Skeletal muscle tissue (tissue), 4 donors: ENCODE data around the gene NOTUM. TPM values are rescaled to one million over a fixed set of nuclear protein-coding genes. Genes with fewer than 3 reads are reported as not detected.
A peak's percentile ranks its signal among the peaks of the same experiment; 100 is the strongest.

ENCODE experiments used
- H3K27ac ChIP-seq: one replicate; pipeline ENCODE4 v1.7.0; 2013; ENCODE audit warnings: mild to moderate bottlenecking, low read depth, low read length, inconsistent platforms
- H3K27me3 ChIP-seq, 3 donors: one replicate each; pipeline ENCODE4 v1.7.0; 2013; ENCODE audit warnings: low read length in 3 of 3; ENCODE audit not compliant: control insufficient read depth in 3 of 3, insufficient read depth in 3 of 3
- H3K36me3 ChIP-seq, 3 donors: one replicate each; pipeline ENCODE4 v1.7.0; 2013; ENCODE audit warnings: low read length in 3 of 3; ENCODE audit not compliant: control insufficient read depth in 3 of 3, insufficient read depth in 3 of 3
- H3K4me1 ChIP-seq, 3 donors: one replicate each; pipeline ENCODE4 v1.7.0; 2013; ENCODE audit warnings: low read length in 3 of 3, mild to moderate bottlenecking in 3 of 3; ENCODE audit not compliant: control insufficient read depth in 3 of 3, insufficient read depth in 3 of 3
- H3K4me3 ChIP-seq, 3 donors: one replicate each; pipeline ENCODE4 v1.7.0; 2013; ENCODE audit warnings: low read length in 3 of 3
- H3K9ac ChIP-seq, 3 donors: one replicate each; pipeline ENCODE4 v1.7.0; 2013; ENCODE audit warnings: low read length in 3 of 3, mild to moderate bottlenecking in 3 of 3, moderate library complexity in 2 of 3, low read depth in 1 of 3
- H3K9me3 ChIP-seq, 3 donors: one replicate each; pipeline ENCODE4 v1.7.0; 2013; ENCODE audit warnings: low read length in 3 of 3; ENCODE audit not compliant: control insufficient read depth in 3 of 3
- total RNA-seq: library from RNA; depleted of rRNA; stranded (reverse); fragments of >200 nt; gene quantifications from one replicate; pipeline ENCODE4 v1.2.3, GENCODE V29; 2014
- donor health status: Osteomylitis.

The NOTUM gene
- total RNA-seq, 1 donor from 2014 or later, result 0.52 TPM

- H3K4me1 ChIP-seq, result peaks cover 29 to 41% (median 33%) of the 10 kb centered on the region in 3 donors
- peaks cover 0 to 3% (median 0%) of the 10 kb centered on the region in 3 donors for H3K36me3 ChIP-seq
These were observed 32.3 kb downstream of the NOTUM start for GRCh38 chr17:81928544-81929252.

GRCh38 chr17:81927653-81928543 is 33.1 kb downstream of the NOTUM start, which contains the start of gene MAFG:
TSS of gene MAFG (minus strand) at chr17:81927735. CDS start at chr17:81923185, 4,550 bp downstream.
- H3K9ac ChIP-seq, result peak within 1 kb of the TSS; percentile 80 to 90 (median 84)
- H3K9me3 ChIP-seq, result no peaks in the 10 kb centered on the region
- H3K4me3 ChIP-seq, result peak within 1 kb of the TSS; percentile 75 to 83 (median 79)
- H3K4me1 ChIP-seq, result peaks cover 33 to 48% (median 40%) of the 10 kb centered on the region in 3 donors
- peaks cover 0 to under 1% (median 0%) of the 10 kb centered on the region in 3 donors for H3K36me3 ChIP-seq
- peak within 1 kb of the TSS; percentile 97 for H3K27ac ChIP-seq
- peaks cover 0 to 4% (median 3%) of the 10 kb centered on the region in 3 donors for H3K27me3 ChIP-seq

More at GRCh38 chr17:81928544-81929252, 32.3 kb downstream of the NOTUM start:
- Histone ChIP-seq H3K27me3 (peaks cover 0 to 7% (median 3%) of the 10 kb centered on the region in 3 donors), H3K9ac (peak overlapping the region in 1 of 3 donors; percentile 45), H3K9me3 (no peaks in the 10 kb centered on the region), H3K4me3 (peak overlapping the region in 1 of 3 donors; percentile 60), H3K27ac (no peak overlapping the region)

- Histone ChIP-seq H3K27me3 (peaks cover 0 to 4% (median 3%) of the 10 kb centered on the region in 3 donors), H3K4me3 (peak overlapping the region; percentile 75 to 83 (median 79)), H3K27ac (peak overlapping the region; percentile 97), H3K9ac (peak overlapping the region; percentile 80 to 90 (median 84)), H3K36me3 (peaks cover 2 to 6% (median 5%) of the 10 kb centered on the region in 3 donors), H3K4me1 (peaks cover 40 to 55% (median 47%) of the 10 kb centered on the region in 3 donors), H3K9me3 (no peaks in the 10 kb centered on the region)
These were observed 33.8 kb downstream of the NOTUM start for GRCh38 chr17:81927152-81927652.

GRCh38 chr17:81926451-81927151 is 34.4 kb downstream of the NOTUM start:
- peak overlapping the region; percentile 97 for H3K27ac ChIP-seq
- peaks cover 7 to 10% (median 8%) of the 10 kb centered on the region in 3 donors for H3K36me3 ChIP-seq
- H3K9ac ChIP-seq, result peak overlapping the region; percentile 80 to 90 (median 84)
- H3K27me3 ChIP-seq, result peaks cover 0 to 4% (median 3%) of the 10 kb centered on the region in 3 donors
- no peaks in the 10 kb centered on the region for H3K9me3 ChIP-seq
- peak overlapping the region; percentile 75 to 83 (median 79) for H3K4me3 ChIP-seq
- peaks cover 45 to 61% (median 52%) of the 10 kb centered on the region in 3 donors for H3K4me1 ChIP-seq

GRCh38 chr17:81925860-81926450 is 35.0 kb downstream of the NOTUM start:
- peaks cover 8 to 11% (median 10%) of the 10 kb centered on the region in 3 donors for H3K36me3 ChIP-seq
- H3K4me3 ChIP-seq, result peak overlapping the region; percentile 75 to 83 (median 79)
- H3K27me3 ChIP-seq, result peaks cover 0 to 4% (median 0%) of the 10 kb centered on the region in 3 donors
- peaks cover 49 to 65% (median 56%) of the 10 kb centered on the region in 3 donors for H3K4me1 ChIP-seq
- peak overlapping the region; percentile 97 for H3K27ac ChIP-seq
- H3K9ac ChIP-seq, result peak overlapping the region; percentile 74 to 90 (median 84)
- H3K9me3 ChIP-seq, result no peaks in the 10 kb centered on the region

GRCh38 chr17:81924557-81925532 is 36.1 kb downstream of the NOTUM start:
- H3K9ac ChIP-seq, result peak overlapping the region; percentile 33 to 85 (median 83)
- H3K4me3 ChIP-seq, result peak overlapping the region in 2 of 3 donors; percentile 45 to 83
- peaks cover 0 to 4% (median 0%) of the 10 kb centered on the region in 3 donors for H3K27me3 ChIP-seq
- H3K9me3 ChIP-seq, result no peaks in the 10 kb centered on the region
- peaks cover 60 to 76% (median 67%) of the 10 kb centered on the region in 3 donors for H3K4me1 ChIP-seq
- peak overlapping the region; percentile 94 for H3K27ac ChIP-seq
- peaks cover 14 to 22% (median 21%) of the 10 kb centered on the region in 3 donors for H3K36me3 ChIP-seq

GRCh38 chr17:81923302-81924260 is 37.4 kb downstream of the NOTUM start:
- H3K9me3 ChIP-seq, result no peaks in the 10 kb centered on the region
- H3K27ac ChIP-seq, result peak overlapping the region; percentile 94
- peak overlapping the region; percentile 72 to 83 (median 76) for H3K4me3 ChIP-seq
- peaks cover 0 to 2% (median 0%) of the 10 kb centered on the region in 3 donors for H3K27me3 ChIP-seq
- peak overlapping the region; percentile 83 to 87 (median 85) for H3K9ac ChIP-seq
- peaks cover 67 to 86% (median 76%) of the 10 kb centered on the region in 3 donors for H3K4me1 ChIP-seq
- H3K36me3 ChIP-seq, result peaks cover 22 to 28% (median 25%) of the 10 kb centered on the region in 3 donors
